ENCODE data around the gene MEGF8.

The MEGF8 gene

GRCh38 chr19:42376177-42376555 is 50.7 kb downstream of the MEGF8 start:
- Histone ChIP-seq H3K4me1 (ENCODE audit: control insufficient read depth, insufficient read depth, low read length) (no peaks in the 10 kb centered on the region), H3K4me3 (ENCODE audit: low read length) (no peak overlapping the region), H3K36me3 (ENCODE audit: control insufficient read depth, insufficient read depth, low read length) (no peaks in the 10 kb centered on the region), H3K27ac (ENCODE audit: low read depth, low read length) (no peak overlapping the region), H3K27me3 (ENCODE audit: control insufficient read depth, insufficient read depth, low read length) (no peaks in the 10 kb centered on the region), H3K9ac (ENCODE audit: low read length) (no peak overlapping the region)

DNA sequence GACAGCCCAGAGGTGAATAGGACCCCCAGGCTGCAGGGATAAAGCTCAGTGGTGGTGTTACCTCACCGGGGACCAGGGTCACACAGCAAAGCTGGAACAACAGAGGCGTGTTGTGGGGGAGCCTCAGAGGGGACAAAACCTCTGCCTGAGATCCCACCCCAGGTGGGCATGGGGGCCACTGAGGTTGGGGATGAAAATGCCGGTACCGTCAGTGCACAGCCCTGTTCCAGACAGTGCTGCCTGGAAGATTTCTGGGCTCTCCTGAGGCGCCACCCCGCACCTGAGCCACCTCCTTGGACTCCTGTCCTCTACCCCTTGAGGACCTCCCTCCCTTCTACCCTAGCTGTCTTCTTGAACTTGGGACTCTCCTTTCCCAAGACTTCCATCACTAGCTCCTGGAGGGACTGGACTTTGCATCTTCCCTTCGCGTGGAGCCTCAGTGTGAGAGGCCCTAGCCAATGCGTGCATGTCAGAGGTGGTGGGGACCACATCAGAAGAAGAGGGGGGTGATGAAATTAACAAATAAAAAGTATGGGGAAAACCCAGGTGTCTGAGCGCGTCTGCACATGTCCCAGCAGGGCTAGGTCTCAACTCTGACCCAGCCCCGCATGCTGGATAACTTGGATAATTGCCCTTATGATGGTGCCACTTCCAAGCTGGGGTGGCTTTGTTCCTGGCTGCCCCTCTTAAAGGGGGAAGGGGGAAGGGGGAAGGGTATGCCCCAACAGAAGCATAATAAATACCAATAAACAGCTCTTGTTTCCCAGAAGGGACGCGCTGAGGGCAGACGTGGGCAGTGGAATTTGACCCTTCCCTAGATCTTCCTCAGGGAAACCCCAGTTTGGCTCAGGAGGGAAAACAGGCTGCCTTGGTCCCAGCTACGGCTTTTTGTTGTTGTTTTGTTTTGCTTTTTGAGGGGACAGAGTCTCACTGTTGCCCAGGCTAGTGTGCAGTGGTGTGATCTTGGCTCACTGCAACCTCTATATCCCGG is 53.1 kb downstream of the MEGF8 start:
- H3K4me3 ChIP-seq (ENCODE audit: low read length) = no peak overlapping the region
- no peaks in the 10 kb centered on the region for H3K36me3 ChIP-seq (ENCODE audit: control insufficient read depth, insufficient read depth, low read length)
- H3K4me1 ChIP-seq (ENCODE audit: control insufficient read depth, insufficient read depth, low read length) = no peaks in the 10 kb centered on the region
- H3K27me3 ChIP-seq (ENCODE audit: control insufficient read depth, insufficient read depth, low read length) = peaks cover 2% of the 10 kb centered on the region
- H3K27ac ChIP-seq (ENCODE audit: low read depth, low read length) = no peak overlapping the region
- no peak overlapping the region for H3K9ac ChIP-seq (ENCODE audit: low read length)

DNA sequence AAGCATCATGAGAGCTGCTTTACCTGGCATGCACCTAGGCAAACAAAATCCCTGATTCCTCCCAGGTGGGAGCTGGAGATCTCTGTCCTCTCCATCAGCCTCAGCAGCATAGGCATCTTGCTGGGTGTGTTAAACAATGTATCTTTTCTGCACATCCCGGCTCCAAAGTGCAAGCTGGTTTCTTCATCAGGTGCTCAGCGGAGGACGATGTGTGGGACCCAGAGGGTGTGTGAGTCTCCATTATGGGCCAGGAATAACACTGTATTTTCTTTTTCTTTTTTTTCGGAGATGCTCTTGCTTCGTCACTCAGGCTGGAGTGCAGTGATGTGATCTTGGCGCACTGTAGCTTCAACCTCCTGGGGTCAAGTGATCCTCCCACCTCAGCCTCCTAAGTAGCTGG is 54.7 kb downstream of the MEGF8 start:
- H3K9ac ChIP-seq (ENCODE audit: low read length) = no peak overlapping the region
- H3K27ac ChIP-seq (ENCODE audit: low read depth, low read length) = no peak overlapping the region
- no peaks in the 10 kb centered on the region for H3K4me1 ChIP-seq (ENCODE audit: control insufficient read depth, insufficient read depth, low read length)
- H3K36me3 ChIP-seq (ENCODE audit: control insufficient read depth, insufficient read depth, low read length) = no peaks in the 10 kb centered on the region
- no peak overlapping the region for H3K4me3 ChIP-seq (ENCODE audit: low read length)
- H3K27me3 ChIP-seq (ENCODE audit: control insufficient read depth, insufficient read depth, low read length) = peaks cover 2% of the 10 kb centered on the region

GRCh38 chr19:42386974-42387707 is 61.7 kb downstream of the MEGF8 start:
- H3K27ac ChIP-seq (ENCODE audit: low read depth, low read length) = no peak overlapping the region
- no peak overlapping the region for H3K9ac ChIP-seq (ENCODE audit: low read length)
- no peaks in the 10 kb centered on the region for H3K36me3 ChIP-seq (ENCODE audit: control insufficient read depth, insufficient read depth, low read length)
- no peaks in the 10 kb centered on the region for H3K4me1 ChIP-seq (ENCODE audit: control insufficient read depth, insufficient read depth, low read length)
- peaks cover 15% of the 10 kb centered on the region for H3K27me3 ChIP-seq (ENCODE audit: control insufficient read depth, insufficient read depth, low read length)
- H3K4me3 ChIP-seq (ENCODE audit: low read length) = peak overlapping the region; percentile 63

GRCh38 chr19:42388851-42389489 is 63.5 kb downstream of the MEGF8 start:
- peaks cover 13% of the 10 kb centered on the region for H3K27me3 ChIP-seq (ENCODE audit: control insufficient read depth, insufficient read depth, low read length)
- no peak overlapping the region for H3K4me3 ChIP-seq (ENCODE audit: low read length)
- no peak overlapping the region for H3K27ac ChIP-seq (ENCODE audit: low read depth, low read length)
- H3K4me1 ChIP-seq (ENCODE audit: control insufficient read depth, insufficient read depth, low read length) = no peaks in the 10 kb centered on the region
- H3K36me3 ChIP-seq (ENCODE audit: control insufficient read depth, insufficient read depth, low read length) = no peaks in the 10 kb centered on the region
- no peak overlapping the region for H3K9ac ChIP-seq (ENCODE audit: low read length)

- Histone ChIP-seq H3K36me3 (ENCODE audit: control insufficient read depth, insufficient read depth, low read length) (no peaks in the 10 kb centered on the region), H3K9ac (ENCODE audit: low read length) (no peak within 1 kb of the TSS), H3K4me1 (ENCODE audit: control insufficient read depth, insufficient read depth, low read length) (no peaks in the 10 kb centered on the region), H3K4me3 (ENCODE audit: low read length) (no peak within 1 kb of the TSS), H3K27me3 (ENCODE audit: control insufficient read depth, insufficient read depth, low read length) (peaks cover 13% of the 10 kb centered on the region), H3K27ac (ENCODE audit: low read depth, low read length) (no peak within 1 kb of the TSS)
These were observed 64.5 kb downstream of the MEGF8 start, which contains the start of gene CNFN for GRCh38 chr19:42389899-42390298. CNFN (minus strand) TSS chr19:42390297; CDS start chr19:42389037, 1,260 bp downstream.

DNA sequence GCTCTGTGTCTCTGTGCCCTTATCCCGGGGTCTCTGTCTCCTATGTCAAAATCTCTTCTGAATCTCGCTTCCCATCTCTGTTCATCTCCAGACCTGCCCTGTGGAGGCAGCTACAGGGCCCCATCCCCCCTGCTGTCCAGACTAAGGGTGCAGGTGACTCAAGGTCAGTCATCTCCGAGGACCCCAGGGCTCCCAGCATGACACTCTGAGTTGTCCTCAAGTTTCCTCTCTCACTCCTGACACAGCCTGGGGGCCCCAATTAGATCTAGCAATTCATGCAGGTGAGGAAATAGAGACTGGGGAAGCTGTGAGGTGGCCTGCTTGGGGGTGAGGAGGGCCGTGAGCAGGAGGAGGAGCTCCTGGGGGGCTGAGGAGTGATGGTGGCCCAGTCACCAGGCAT is 66.7 kb downstream of the MEGF8 start:
- Histone ChIP-seq H3K36me3 (ENCODE audit: control insufficient read depth, insufficient read depth, low read length) (no peaks in the 10 kb centered on the region), H3K4me3 (ENCODE audit: low read length) (no peak overlapping the region), H3K27me3 (ENCODE audit: control insufficient read depth, insufficient read depth, low read length) (peaks cover 13% of the 10 kb centered on the region), H3K4me1 (ENCODE audit: control insufficient read depth, insufficient read depth, low read length) (peaks cover 3% of the 10 kb centered on the region), H3K27ac (ENCODE audit: low read depth, low read length) (no peak overlapping the region), H3K9ac (ENCODE audit: low read length) (no peak overlapping the region)

DNA sequence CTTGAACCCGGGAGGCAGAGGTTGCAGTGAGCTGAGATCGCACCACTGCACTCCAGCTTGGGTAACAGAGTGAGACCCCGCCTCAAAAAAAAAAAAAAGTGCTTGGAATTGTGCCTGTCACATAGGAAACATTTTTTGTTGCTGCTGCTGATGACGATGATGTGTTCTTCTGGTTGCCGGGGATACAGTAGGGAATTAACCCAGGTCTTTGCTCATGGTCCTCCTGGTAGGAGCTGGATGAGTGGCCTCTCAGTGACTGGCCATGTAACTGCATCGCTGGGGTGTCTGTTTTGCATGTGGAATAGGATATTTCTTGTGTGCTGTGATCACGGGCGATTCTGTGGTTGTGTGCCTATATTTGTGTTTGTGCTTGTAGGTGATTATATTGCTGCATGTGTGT is 69.3 kb downstream of the MEGF8 start:
- H3K36me3 ChIP-seq (ENCODE audit: control insufficient read depth, insufficient read depth, low read length) = no peaks in the 10 kb centered on the region
- peaks cover 8% of the 10 kb centered on the region for H3K4me1 ChIP-seq (ENCODE audit: control insufficient read depth, insufficient read depth, low read length)
- no peak overlapping the region for H3K27ac ChIP-seq (ENCODE audit: low read depth, low read length)
- H3K4me3 ChIP-seq (ENCODE audit: low read length) = no peak overlapping the region
- no peak overlapping the region for H3K9ac ChIP-seq (ENCODE audit: low read length)
- peaks cover 6% of the 10 kb centered on the region for H3K27me3 ChIP-seq (ENCODE audit: control insufficient read depth, insufficient read depth, low read length)

DNA sequence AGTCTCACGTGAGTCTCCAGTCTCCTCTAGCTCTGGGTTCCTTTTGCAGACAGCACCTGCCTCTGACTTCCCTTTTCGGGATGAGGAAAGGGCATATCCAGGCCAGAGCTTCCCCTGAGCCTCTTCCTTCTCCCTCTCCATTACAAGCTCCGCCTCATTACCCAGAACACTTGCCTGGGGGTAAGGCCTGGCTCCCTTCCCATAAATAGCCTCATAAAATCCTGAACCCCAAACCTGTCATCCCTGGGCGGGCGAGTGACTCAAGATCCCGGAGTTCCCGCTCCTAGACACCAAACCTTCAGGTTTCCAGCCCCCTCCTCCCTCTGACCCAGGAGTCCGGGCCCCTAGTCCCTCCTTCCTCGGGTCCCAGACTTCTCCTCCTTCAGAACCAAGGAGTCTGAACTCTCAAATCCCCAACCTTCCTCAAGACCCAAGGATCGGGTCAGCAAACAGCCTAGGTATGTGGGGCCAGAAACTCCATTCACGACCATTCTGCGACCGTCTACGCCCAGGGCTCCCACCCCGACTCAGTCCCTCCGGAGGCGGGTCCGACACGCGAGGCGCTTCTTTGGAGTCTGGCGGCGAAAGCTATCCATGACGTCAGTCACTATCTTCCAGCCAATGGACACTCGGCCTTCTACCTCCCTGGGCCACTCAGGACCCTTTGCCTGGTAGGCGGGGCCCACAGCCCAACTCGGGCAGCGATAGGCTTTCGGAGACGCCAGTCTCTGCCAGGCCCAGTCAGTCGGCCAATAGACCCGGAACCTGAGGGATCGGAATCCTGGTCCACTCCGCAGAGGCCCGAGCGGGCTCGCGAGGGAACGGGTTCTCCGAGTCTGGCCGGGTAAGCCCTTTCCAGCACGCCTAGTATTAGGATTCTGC is 71.2 kb downstream of the MEGF8 start:
- Histone ChIP-seq H3K9ac (ENCODE audit: low read length) (peak overlapping the region; percentile 89), H3K27ac (ENCODE audit: low read depth, low read length) (peak overlapping the region; percentile 88)

GRCh38 chr19:42397263-42398166 is 72.1 kb downstream of the MEGF8 start:
- no peaks in the 10 kb centered on the region for H3K27me3 ChIP-seq (ENCODE audit: control insufficient read depth, insufficient read depth, low read length)

More for the DNA sequence above, 71.2 kb downstream of the MEGF8 start:
- H3K4me3 ChIP-seq (ENCODE audit: low read length) = peak overlapping the region; percentile 82
- peaks cover 10% of the 10 kb centered on the region for H3K4me1 ChIP-seq (ENCODE audit: control insufficient read depth, insufficient read depth, low read length)
- H3K36me3 ChIP-seq (ENCODE audit: control insufficient read depth, insufficient read depth, low read length) = no peaks in the 10 kb centered on the region
- H3K27me3 ChIP-seq (ENCODE audit: control insufficient read depth, insufficient read depth, low read length) = no peaks in the 10 kb centered on the region

DNA sequence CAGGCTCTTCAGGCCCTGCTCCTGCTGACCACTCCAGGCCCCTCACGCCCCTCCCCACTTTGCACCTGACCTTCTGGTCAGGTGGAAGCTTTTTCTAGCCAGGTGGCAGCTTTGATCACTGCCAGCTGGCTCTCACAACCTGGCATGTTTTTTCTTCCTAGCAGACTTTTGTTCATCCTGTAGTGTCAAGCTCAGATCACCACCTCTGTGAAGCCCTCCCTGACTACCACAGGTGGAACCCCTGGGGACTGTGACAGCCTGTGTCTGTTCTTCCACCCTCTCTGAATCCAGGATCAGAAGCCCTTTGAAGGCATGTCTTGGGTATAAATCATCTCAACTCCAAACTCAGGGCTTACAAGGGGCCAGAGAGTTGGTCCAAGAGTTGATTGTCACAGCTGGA is 75.0 kb downstream of the MEGF8 start:
- Histone ChIP-seq H3K4me3 (ENCODE audit: low read length) (no peak overlapping the region), H3K9ac (ENCODE audit: low read length) (no peak overlapping the region), H3K27me3 (ENCODE audit: control insufficient read depth, insufficient read depth, low read length) (no peaks in the 10 kb centered on the region), H3K4me1 (ENCODE audit: control insufficient read depth, insufficient read depth, low read length) (peaks cover 10% of the 10 kb centered on the region), H3K27ac (ENCODE audit: low read depth, low read length) (no peak overlapping the region), H3K36me3 (ENCODE audit: control insufficient read depth, insufficient read depth, low read length) (peaks cover 2% of the 10 kb centered on the region)

More at GRCh38 chr19:42397263-42398166, 72.1 kb downstream of the MEGF8 start:
- H3K36me3 ChIP-seq (ENCODE audit: control insufficient read depth, insufficient read depth, low read length) = no peaks in the 10 kb centered on the region
- peak overlapping the region; percentile 79 for H3K27ac ChIP-seq (ENCODE audit: low read depth, low read length)
- peaks cover 10% of the 10 kb centered on the region for H3K4me1 ChIP-seq (ENCODE audit: control insufficient read depth, insufficient read depth, low read length)
- peak overlapping the region; percentile 82 for H3K4me3 ChIP-seq (ENCODE audit: low read length)
- H3K9ac ChIP-seq (ENCODE audit: low read length) = peak overlapping the region; percentile 54
